ENCODE measurements around the gene MAD1L1.
A peak's percentile ranks its signal among the peaks of the same experiment; 100 is the strongest.

The MAD1L1 gene

GRCh38 chr7:1853986-1854865 lies 378.5 kb downstream of the MAD1L1 start:
- FAIRE-seq (no peak), DNase-seq (ENCODE audit: insufficient read length) (no peak)
- TF ChIP-seq TAF1 (IDR thresholded peaks at IDR 0.05; ENCODE audit: borderline replicate concordance, low read depth, low read length) (no peak), POLR2AphosphoS5 (IDR thresholded peaks at IDR 0.05; ENCODE audit: low read depth, low read length) (no peak), POLR2A (IDR thresholded peaks at IDR 0.05; ENCODE audit: low read depth, low read length) (no peak)

- TF ChIP-seq POLR2AphosphoS5 (IDR thresholded peaks at IDR 0.05; ENCODE audit: low read depth, low read length) (no peak), POLR2A (IDR thresholded peaks at IDR 0.05; ENCODE audit: low read depth, low read length) (no peak), TAF1 (IDR thresholded peaks at IDR 0.05; ENCODE audit: borderline replicate concordance, low read depth, low read length) (no peak)
- no peak for DNase-seq (ENCODE audit: insufficient read length)
- no peak for FAIRE-seq
Observed at GRCh38 chr7:1853431-1853985, 379.2 kb downstream of the MAD1L1 start.

DNA sequence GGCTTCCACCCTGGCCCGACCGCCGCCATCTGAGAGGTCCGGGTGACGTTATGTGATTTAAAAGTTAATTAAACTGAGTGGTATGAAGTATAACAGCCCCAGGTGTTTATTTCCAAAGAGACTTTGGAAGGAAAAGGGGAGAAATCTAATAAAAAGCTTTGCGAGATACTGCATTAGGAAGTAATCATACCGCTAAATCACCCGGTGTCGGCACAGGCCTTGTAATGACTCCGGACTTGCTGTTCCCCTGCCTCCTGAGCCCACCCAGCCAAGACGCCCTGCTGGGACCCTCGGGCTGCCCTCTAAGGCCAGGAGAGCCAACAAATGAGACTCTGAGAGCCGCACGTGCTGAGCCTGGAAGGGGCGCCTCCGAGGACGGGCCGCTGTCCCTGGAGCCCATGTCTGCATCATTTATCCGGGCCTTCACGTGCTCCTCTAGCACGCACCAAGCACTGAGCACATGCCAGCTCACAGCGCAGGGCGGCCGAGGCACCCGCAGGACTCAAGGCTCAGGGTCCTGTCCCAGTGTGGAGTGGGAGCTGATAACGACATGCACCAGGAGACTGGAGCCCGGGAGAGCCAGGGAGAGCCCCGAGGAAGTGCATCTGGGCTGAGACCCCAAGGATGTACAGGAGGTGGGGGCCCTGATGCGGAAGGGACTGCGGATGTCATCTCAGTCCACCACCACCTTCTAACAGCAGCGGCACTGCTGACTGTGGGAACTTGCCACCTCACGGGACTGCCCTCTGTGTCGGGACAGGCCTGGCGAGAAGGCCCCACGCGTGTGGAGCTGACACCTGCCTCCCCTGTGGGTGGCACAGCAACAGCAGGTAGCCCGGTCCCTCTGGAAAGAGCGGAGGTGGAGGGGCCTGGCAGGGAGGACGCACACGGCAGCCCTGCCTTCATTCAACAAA lies 380.0 kb downstream of the MAD1L1 start:
- no peak for FAIRE-seq
- DNase-seq (ENCODE audit: insufficient read length): no peak
- no peak for TF ChIP-seq POLR2AphosphoS5 (IDR thresholded peaks at IDR 0.05; ENCODE audit: low read depth, low read length)
- TF ChIP-seq POLR2A (IDR thresholded peaks at IDR 0.05; ENCODE audit: low read depth, low read length): no peak
- no peak for TF ChIP-seq TAF1 (IDR thresholded peaks at IDR 0.05; ENCODE audit: borderline replicate concordance, low read depth, low read length)

GRCh38 chr7:1851721-1852516 lies 380.8 kb downstream of the MAD1L1 start:
- DNase-seq (ENCODE audit: insufficient read length): no peak
- no peak for TF ChIP-seq TAF1 (IDR thresholded peaks at IDR 0.05; ENCODE audit: borderline replicate concordance, low read depth, low read length)
- no peak for TF ChIP-seq POLR2A (IDR thresholded peaks at IDR 0.05; ENCODE audit: low read depth, low read length)
- TF ChIP-seq POLR2AphosphoS5 (IDR thresholded peaks at IDR 0.05; ENCODE audit: low read depth, low read length): no peak
- no peak for FAIRE-seq

DNA sequence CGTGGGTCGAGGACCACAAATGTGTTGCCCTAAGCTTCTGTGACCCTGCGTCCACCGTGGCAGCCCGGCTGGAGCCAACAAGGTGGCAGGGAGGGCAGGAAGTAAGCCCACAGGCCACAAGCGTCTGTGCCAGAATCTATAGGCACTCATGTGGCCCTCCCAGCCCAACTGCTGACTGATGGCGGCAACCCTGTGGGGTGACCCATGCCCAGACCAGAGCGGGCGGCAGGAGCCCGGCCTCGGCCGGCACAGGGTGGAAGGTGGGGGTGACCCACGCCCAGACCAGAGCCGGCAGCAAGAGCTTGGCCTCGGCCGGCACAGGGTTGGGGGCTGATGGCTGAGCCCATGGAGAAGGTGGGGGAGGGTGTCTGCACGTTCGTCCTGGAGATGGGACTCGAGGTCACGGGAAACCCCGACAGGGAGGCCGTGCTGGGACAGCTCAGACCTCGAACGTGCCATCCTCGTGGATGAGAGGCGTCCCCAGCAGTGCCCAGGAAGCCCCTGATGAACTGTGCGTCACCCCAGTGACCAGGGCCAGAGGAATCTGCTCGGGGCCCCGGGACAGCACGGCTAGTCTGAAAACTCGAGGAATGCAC lies 381.7 kb downstream of the MAD1L1 start:
- TF ChIP-seq TAF1 (IDR thresholded peaks at IDR 0.05; ENCODE audit: borderline replicate concordance, low read depth, low read length) (no peak), POLR2AphosphoS5 (IDR thresholded peaks at IDR 0.05; ENCODE audit: low read depth, low read length) (no peak), POLR2A (IDR thresholded peaks at IDR 0.05; ENCODE audit: low read depth, low read length) (no peak)
- FAIRE-seq: no peak
- DNase-seq (ENCODE audit: insufficient read length): no peak

DNA sequence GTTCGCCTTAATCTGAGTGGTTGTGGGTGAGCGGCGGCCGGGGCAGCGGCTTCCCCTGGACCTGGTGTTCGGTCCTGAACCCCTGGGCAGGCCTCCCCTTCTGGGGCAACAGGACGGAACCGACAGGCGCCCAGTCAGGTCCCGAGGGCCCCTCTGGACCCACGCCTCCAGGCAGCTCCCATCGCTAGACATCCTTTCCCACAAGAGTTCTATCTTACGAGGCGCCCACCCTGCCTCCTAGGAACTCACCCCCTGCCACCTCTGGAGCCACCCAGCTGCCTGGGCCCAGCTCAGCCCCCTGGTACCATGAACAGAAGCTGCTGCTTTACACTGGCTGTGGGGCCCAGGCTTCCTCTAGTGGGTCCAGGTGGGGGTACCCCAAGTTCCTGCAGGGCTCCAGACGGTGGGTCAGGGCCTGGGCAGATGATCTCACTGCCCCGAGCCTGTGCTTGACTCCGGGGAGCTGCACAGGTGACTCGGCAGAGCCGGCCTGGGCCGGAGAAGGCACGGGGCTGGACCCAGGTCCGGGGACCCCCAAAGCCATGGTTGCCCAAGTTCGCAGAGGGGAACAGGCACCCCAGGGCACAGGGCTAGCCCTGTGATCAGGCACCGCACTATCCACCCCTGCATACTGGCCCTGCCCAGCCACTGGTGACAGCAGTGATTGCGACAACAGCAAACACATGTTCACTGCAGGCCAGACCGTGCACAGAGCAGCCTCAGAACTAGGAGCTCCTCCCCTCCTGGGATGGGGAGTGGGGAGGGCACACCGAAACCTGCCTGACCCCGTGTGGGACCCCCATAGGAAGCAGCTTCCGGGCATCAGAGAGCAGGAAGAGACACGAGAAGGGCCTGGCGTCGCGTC lies 382.4 kb downstream of the MAD1L1 start:
- TF ChIP-seq TAF1 (IDR thresholded peaks at IDR 0.05; ENCODE audit: borderline replicate concordance, low read depth, low read length): no peak
- TF ChIP-seq POLR2AphosphoS5 (IDR thresholded peaks at IDR 0.05; ENCODE audit: low read depth, low read length): no peak
- TF ChIP-seq POLR2A (IDR thresholded peaks at IDR 0.05; ENCODE audit: low read depth, low read length): no peak
- DNase-seq (ENCODE audit: insufficient read length): no peak
- no peak for FAIRE-seq

GRCh38 chr7:1849351-1850041 lies 383.2 kb downstream of the MAD1L1 start:
- DNase-seq (ENCODE audit: insufficient read length) (no peak), FAIRE-seq (no peak)
- TF ChIP-seq POLR2AphosphoS5 (IDR thresholded peaks at IDR 0.05; ENCODE audit: low read depth, low read length) (no peak), TAF1 (IDR thresholded peaks at IDR 0.05; ENCODE audit: borderline replicate concordance, low read depth, low read length) (no peak), POLR2A (IDR thresholded peaks at IDR 0.05; ENCODE audit: low read depth, low read length) (no peak)

GRCh38 chr7:1848911-1849311 lies 383.8 kb downstream of the MAD1L1 start:
- DNase-seq (ENCODE audit: insufficient read length): no peak
- peak; percentile 62 for FAIRE-seq
- TF ChIP-seq POLR2AphosphoS5 (IDR thresholded peaks at IDR 0.05; ENCODE audit: low read depth, low read length) (no peak), POLR2A (IDR thresholded peaks at IDR 0.05; ENCODE audit: low read depth, low read length) (no peak), TAF1 (IDR thresholded peaks at IDR 0.05; ENCODE audit: borderline replicate concordance, low read depth, low read length) (no peak)

DNA sequence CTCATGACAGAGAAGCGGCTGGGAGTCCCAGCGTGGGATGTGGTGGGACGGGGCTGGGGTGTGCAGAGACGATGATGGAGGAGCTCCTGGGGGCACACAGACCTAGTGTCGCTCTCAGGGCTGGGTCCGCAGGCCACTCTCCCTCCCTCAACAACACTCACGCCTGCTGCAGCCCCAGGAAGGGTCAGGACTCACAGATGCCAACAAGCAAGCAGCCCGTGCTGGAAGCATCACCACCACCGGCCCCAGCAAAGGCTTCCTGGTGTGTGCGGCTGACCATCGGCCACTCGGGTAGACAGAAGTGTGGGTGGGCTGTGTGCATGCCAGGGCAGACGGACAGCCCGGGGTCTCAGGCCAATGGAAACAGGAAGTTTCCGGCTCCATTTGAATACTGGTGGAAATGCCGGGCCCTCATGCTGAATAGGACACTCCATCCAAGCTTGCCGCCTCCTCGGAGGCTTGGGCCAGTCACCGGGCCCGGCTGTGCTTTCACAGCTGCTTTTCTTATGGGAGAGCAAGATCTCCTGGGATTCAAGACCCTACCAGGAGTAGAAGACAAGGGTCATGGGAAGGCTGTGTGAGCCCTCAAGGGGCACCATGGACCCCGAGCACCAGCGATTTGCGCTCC lies 384.6 kb downstream of the MAD1L1 start:
- no peak for FAIRE-seq
- DNase-seq (ENCODE audit: insufficient read length): no peak

More for the DNA sequence above, 384.6 kb downstream of the MAD1L1 start:
- TF ChIP-seq TAF1 (IDR thresholded peaks at IDR 0.05; ENCODE audit: borderline replicate concordance, low read depth, low read length) (no peak), POLR2AphosphoS5 (IDR thresholded peaks at IDR 0.05; ENCODE audit: low read depth, low read length) (no peak), POLR2A (IDR thresholded peaks at IDR 0.05; ENCODE audit: low read depth, low read length) (no peak)
